ENCODE results near the gene PALLD. TPM values are rescaled to one million over a fixed set of nuclear protein-coding genes. Genes with fewer than 3 reads are reported as not detected.

PALLD gene
- total and polyA plus RNA-seq, 2 donors (not counting 3 experiments of a cell fraction or from before 2014, with no cell fraction given) = 13.4 to 48.2 TPM

GRCh38 chr4:168832763-168833575 is 336.1 kb downstream of the PALLD start:
- BruUV-seq (replicated peaks) = no TSS peak
- peak overlapping the region; percentile 67 for H2AFZ ChIP-seq (ENCODE audit: low read depth, low read length)
- peaks cover 17% of the 10 kb centered on the region for H3K4me1 ChIP-seq (ENCODE audit: control insufficient read depth, extremely low read depth, insufficient read depth, low read length)
- H3K9ac ChIP-seq (replicated peaks; ENCODE audit: extremely low read depth, insufficient read depth, low read length) = peak overlapping the region; percentile 92
- intact Hi-C loops (cut with micrococcal nuclease) (loop anchor here (1.0 to 2.0 kb wide), 5 partner anchors 16 to 248 kb away; no protein-coding TSS in a partner anchor), dilution Hi-C loops (cut with MboI; ENCODE audit: extremely low pct_ligation_motif_present, low sequenced_read_pairs) (no loop called here)
- H3K9me3 ChIP-seq (replicated peaks; ENCODE audit: control insufficient read depth, insufficient read depth, low read length) = no peaks in the 10 kb centered on the region
- FAIRE-seq (peak; percentile 59), DNase-seq (ENCODE audit: low read depth, low spot score) (peak; percentile 32)
- H3K27me3 ChIP-seq (ENCODE audit: control insufficient read depth in 2 of 2, insufficient read depth in 2 of 2, low read length in 2 of 2) = no peaks in the 10 kb centered on the region
- peak overlapping the region; percentile 73 for H3K27ac ChIP-seq (ENCODE audit: insufficient read depth, low read depth, low read length)
- ChIA-PET POLR2A (interaction anchor here (0.6 to 3.5 kb wide), 4 partner anchors 11 to 719 kb away, joined by 3 to 50 read pairs (median 4); no protein-coding TSS in a partner anchor), CTCF (interaction anchor here (0.6 to 4.6 kb wide), 14 partner anchors 11 to 649 kb away, joined by 3 to 22 read pairs (median 3); no protein-coding TSS in a partner anchor)
- peak overlapping the region; percentile 72 to 88 (median 81) for H3K4me3 ChIP-seq (replicated peaks in 1 of 3; ENCODE audit: insufficient read depth in 1 of 3, low read depth in 1 of 3, low read length in 3 of 3)
- peak overlapping the region; percentile 96 for H3K4me2 ChIP-seq (ENCODE audit: insufficient read depth, low read length)
- H3K36me3 ChIP-seq (ENCODE audit: control insufficient read depth in 2 of 2, extremely low read depth in 1 of 2, insufficient read depth in 2 of 2, low read length in 2 of 2) = no peaks in the 10 kb centered on the region
- peak; percentile 6 to 46 for TF ChIP-seq CTCF (IDR thresholded peaks at IDR 0.05; ENCODE audit: extremely low read depth in 1 of 2, insufficient read depth in 1 of 2, low read depth in 1 of 2, low read length in 2 of 2)
- TF ChIP-seq EZH2 (IDR thresholded peaks at IDR 0.05; ENCODE audit: borderline replicate concordance, low read depth, low read length, severe bottlenecking) = no peak
- H4K20me1 ChIP-seq (replicated peaks; ENCODE audit: control insufficient read depth, extremely low read depth, insufficient read depth, low read length) = no peaks in the 10 kb centered on the region
- H3K79me2 ChIP-seq (ENCODE audit: control insufficient read depth, insufficient read depth, low read length) = peaks cover 15% of the 10 kb centered on the region
- no peaks in the 10 kb centered on the region for H3K9me1 ChIP-seq (replicated peaks; ENCODE audit: control insufficient read depth, extremely low read depth, insufficient read depth, low read length)

- no peak overlapping the region for H3K27ac ChIP-seq (ENCODE audit: insufficient read depth, low read depth, low read length)
- H3K36me3 ChIP-seq (ENCODE audit: control insufficient read depth in 2 of 2, extremely low read depth in 1 of 2, insufficient read depth in 2 of 2, low read length in 2 of 2) = no peaks in the 10 kb centered on the region
- H3K27me3 ChIP-seq (ENCODE audit: control insufficient read depth in 2 of 2, insufficient read depth in 2 of 2, low read length in 2 of 2) = no peaks in the 10 kb centered on the region
- peaks cover 17% of the 10 kb centered on the region for H3K4me1 ChIP-seq (ENCODE audit: control insufficient read depth, extremely low read depth, insufficient read depth, low read length)
- H3K4me2 ChIP-seq (ENCODE audit: insufficient read depth, low read length) = peak overlapping the region; percentile 96
- H3K4me3 ChIP-seq (replicated peaks in 1 of 3; ENCODE audit: insufficient read depth in 1 of 3, low read depth in 1 of 3, low read length in 3 of 3) = no peak overlapping the region
- no peaks in the 10 kb centered on the region for H4K20me1 ChIP-seq (replicated peaks; ENCODE audit: control insufficient read depth, extremely low read depth, insufficient read depth, low read length)
- FAIRE-seq = no peak
- BruUV-seq (replicated peaks) = no TSS peak
- TF ChIP-seq JUN (IDR thresholded peaks at IDR 0.05; ENCODE audit: borderline replicate concordance, insufficient read depth, insufficient read length, low read depth) (no peak), POLR2AphosphoS5 (IDR thresholded peaks at IDR 0.05; ENCODE audit: insufficient read depth, low read depth, low read length) (no peak), POLR2A (IDR thresholded peaks at IDR 0.05; ENCODE audit: low read depth, low read length) (no peak)
- CTCF ChIA-PET = interaction anchor here (0.6 to 4.6 kb wide), 8 partner anchors 14 to 248 kb away, joined by 3 to 22 read pairs (median 3); no protein-coding TSS in a partner anchor
- no peaks in the 10 kb centered on the region for H3K9me1 ChIP-seq (replicated peaks; ENCODE audit: control insufficient read depth, extremely low read depth, insufficient read depth, low read length)
- dilution Hi-C loops (cut with MboI; ENCODE audit: extremely low pct_ligation_motif_present, low sequenced_read_pairs) (no loop called here), intact Hi-C loops (cut with micrococcal nuclease) (loop anchor here (1.0 to 2.0 kb wide), 4 partner anchors 83 to 249 kb away; no protein-coding TSS in a partner anchor)
- no peak overlapping the region for H2AFZ ChIP-seq (ENCODE audit: low read depth, low read length)
- no peaks in the 10 kb centered on the region for H3K9me3 ChIP-seq (replicated peaks; ENCODE audit: control insufficient read depth, insufficient read depth, low read length)
- no peak for DNase-seq (ENCODE audit: low read depth, low spot score)
- peaks cover 15% of the 10 kb centered on the region for H3K79me2 ChIP-seq (ENCODE audit: control insufficient read depth, insufficient read depth, low read length)
- POLR2A ChIA-PET = interaction anchor here (0.9 to 3.5 kb wide), 3 partner anchors 15 to 615 kb away, joined by 3 to 50 read pairs (median 4); no protein-coding TSS in a partner anchor
- no peak overlapping the region for H3K9ac ChIP-seq (replicated peaks; ENCODE audit: extremely low read depth, insufficient read depth, low read length)
Measured at GRCh38 chr4:168833881-168834280, 337.0 kb downstream of the PALLD start.

All from endothelial cell of umbilical vein (primary cell).